DOHH2 (cell line): ENCODE measurements around the gene CAPN2.

Source experiments
- CTCF ChIP-seq: fragments of 200-600 bp; sonication (generic); IDR thresholded peaks from one replicate; pipeline ENCODE4 v1.5.1; 2014; ENCODE audit warnings: antibody characterized with exemption, mild to moderate bottlenecking, low read depth, low read length; ENCODE audit not compliant: poor library complexity, severe bottlenecking
- EZH2phosphoT487 ChIP-seq: fragments of 200-600 bp; sonication (generic); IDR thresholded peaks from 2 replicates; pipeline ENCODE4 v1.6.1; 2017; ENCODE audit warnings: borderline replicate concordance, mild to moderate bottlenecking, antibody characterized with exemption, low read length, moderate library complexity, mixed read lengths

DNA sequence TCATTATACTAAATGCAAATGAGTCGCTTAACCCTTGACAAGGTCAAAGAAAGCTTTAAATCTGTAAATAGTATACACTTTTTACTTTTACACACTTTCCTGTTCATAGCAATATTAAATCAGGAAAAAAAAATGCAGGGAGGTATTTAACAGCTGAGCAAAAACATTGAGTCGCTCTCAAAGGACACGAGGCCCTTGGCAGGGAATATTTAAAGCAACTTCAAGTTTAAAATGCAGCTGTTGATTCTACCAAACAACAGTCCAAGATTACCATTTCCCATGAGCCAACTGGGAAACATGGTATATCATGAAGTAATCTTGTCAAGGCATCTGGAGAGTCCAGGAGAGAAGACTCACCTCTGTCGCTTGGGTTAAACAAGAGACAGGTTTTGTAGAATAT, 62.7 kb downstream of the CAPN2 start:
- TF ChIP-seq CTCF (no peak), EZH2phosphoT487 (no peak)
